SK-N-SH (cell line): ENCODE measurements around the gene RPL21. TPM values are rescaled to one million over a fixed set of nuclear protein-coding genes. Genes with fewer than 3 reads are reported as not detected.

Experiments
- CTCF ChIA-PET: fragments of 300-600, 350-600 bp; formaldehyde crosslinking; extraction: SDS; loops from one replicate; lab custom pipeline; 2021; lab: Yijun Ruan, JAX
- POLR2A ChIA-PET: fragments of 350-600 bp; sonication (Branson Sonifier 250); formaldehyde crosslinking; extraction: SDS; loops from one replicate; lab custom pipeline; 2020; ENCODE audit warnings: antibody characterized with exemption, inconsistent platforms; lab: Yijun Ruan, JAX
- DNase-seq: peaks from one replicate; pipeline ENCODE4 v3.0.0; 2012
- H2AFZ ChIP-seq: fragments of 200-600 bp; sonication (generic); 2 replicates; pipeline ENCODE4 v1.8.1; 2016; ENCODE audit warnings: antibody characterized with exemption, mild to moderate bottlenecking, low read depth
- H3F3A ChIP-seq: fragments of 200-600 bp; sonication (generic); replicated peaks from 2 replicates; pipeline ENCODE3; 2016; ENCODE audit warnings: antibody characterized with exemption, mild to moderate bottlenecking; ENCODE audit not compliant: insufficient read depth
- H3K27ac ChIP-seq, 2 experiments: fragments of 200-500 bp in 1 of 2; fragments of 200-600 bp in 1 of 2; sonication (Bioruptor generic) in 1 of 2; sonication (generic), shearing (Covaris generic) in 1 of 2; 2 replicates each; pipeline versions ENCODE4 v1.5.1 to v1.6.1; 2014 to 2016; ENCODE audit warnings: low read depth in 2 of 2, inconsistent platforms in 1 of 2, low read length in 1 of 2, mild to moderate bottlenecking in 1 of 2, mixed read lengths in 1 of 2
- H3K27me3 ChIP-seq: fragments of 200-600 bp; sonication (generic), shearing (Covaris generic); 2 replicates; pipeline ENCODE4 v1.6.1; 2016; ENCODE audit warnings: mixed run types; ENCODE audit not compliant: insufficient read depth
- H3K36me3 ChIP-seq, 2 experiments: fragments of 200-500 bp in 1 of 2; fragments of 200-600 bp in 1 of 2; sonication (Bioruptor generic) in 1 of 2; sonication (generic) in 1 of 2; replicated peaks in 1 of 2; 2 replicates each; pipeline versions ENCODE3 to v1.5.1; 2014 to 2016; ENCODE audit warnings: low read length in 1 of 2, mild to moderate bottlenecking in 1 of 2; ENCODE audit not compliant: insufficient read depth in 2 of 2, control insufficient read depth in 1 of 2
- H3K4me1 ChIP-seq, 2 experiments: fragments of 200-500 bp in 1 of 2; fragments of 200-600 bp in 1 of 2; sonication (Bioruptor generic) in 1 of 2; sonication (generic), shearing (Covaris generic) in 1 of 2; 2 replicates each; pipeline versions ENCODE4 v1.5.1 to v1.6.1; 2014 to 2016; ENCODE audit warnings: low read depth in 1 of 2, low read length in 1 of 2, mixed run types in 1 of 2; ENCODE audit not compliant: insufficient read depth in 2 of 2, control insufficient read depth in 1 of 2
- H3K4me2 ChIP-seq: fragments of 200-600 bp; sonication (generic), shearing (Covaris generic); 2 replicates; pipeline ENCODE4 v1.6.1; 2017; ENCODE audit warnings: mixed run types
- H3K4me3 ChIP-seq, 2 experiments: fragments of 200-500 bp in 1 of 2; fragments of 200-600 bp in 1 of 2; sonication (Bioruptor generic) in 1 of 2; sonication (generic), shearing (Covaris generic) in 1 of 2; 2 replicates each; pipeline versions ENCODE4 v1.5.1 to v1.8.1; 2014 to 2016; ENCODE audit warnings: low read depth in 2 of 2, inconsistent platforms in 1 of 2, low read length in 1 of 2, mild to moderate bottlenecking in 1 of 2, mixed read lengths in 1 of 2, moderate library complexity in 1 of 2
- H3K79me2 ChIP-seq: fragments of 200-600 bp; sonication (generic); 2 replicates; pipeline ENCODE4 v1.8.1; 2017; ENCODE audit warnings: mild to moderate bottlenecking; ENCODE audit not compliant: insufficient read depth
- H3K9ac ChIP-seq: fragments of 200-600 bp; sonication (generic); 2 replicates; pipeline ENCODE4 v1.6.1; 2017; ENCODE audit warnings: mixed run types
- H3K9me2 ChIP-seq: fragments of 200-600 bp; sonication (generic); 2 replicates; pipeline ENCODE4 v1.6.1; 2017; ENCODE audit warnings: mixed run types
- H3K9me3 ChIP-seq: fragments of 200-600 bp; sonication (generic); 2 replicates; pipeline ENCODE4 v1.6.1; 2017; ENCODE audit warnings: mixed run types, mild to moderate bottlenecking, moderate library complexity
- H4K20me1 ChIP-seq: fragments of 200-600 bp; sonication (generic); 2 replicates; pipeline ENCODE4 v1.6.1; 2017; ENCODE audit warnings: mild to moderate bottlenecking, mixed run types; ENCODE audit not compliant: insufficient read depth
- CTCF ChIP-seq: fragments of 200-600 bp; sonication (generic); IDR thresholded peaks from 2 replicates; pipeline ENCODE4 v1.6.1; 2017; ENCODE audit warnings: antibody characterized with exemption, mild to moderate bottlenecking, moderate library complexity
- FOSL2 ChIP-seq: IDR thresholded peaks from 2 replicates; pipeline ENCODE4 v1.4.0; 2012; ENCODE audit warnings: low read depth, mild to moderate bottlenecking, moderate library complexity, borderline replicate concordance
- FOXM1 ChIP-seq: IDR thresholded peaks from 2 replicates; pipeline ENCODE4 v1.4.0; 2012; ENCODE audit warnings: low read depth, mild to moderate bottlenecking
- GABPA ChIP-seq: IDR thresholded peaks from 2 replicates; pipeline ENCODE4 v1.4.0; 2012; ENCODE audit warnings: low read depth, mild to moderate bottlenecking
- GATA2 ChIP-seq: sonication (generic); formaldehyde crosslinking; IDR thresholded peaks from 2 replicates; pipeline ENCODE4 v1.5.0; 2020; ENCODE audit warnings: mild to moderate bottlenecking, missing genetic modification reagents
- JUND ChIP-seq: IDR thresholded peaks from 2 replicates; pipeline ENCODE4 v1.4.0; 2012
- MAX ChIP-seq: IDR thresholded peaks from 2 replicates; pipeline ENCODE4 v1.4.0; 2012; ENCODE audit warnings: low read depth
- MEF2A ChIP-seq: IDR thresholded peaks from 2 replicates; pipeline ENCODE4 v1.4.0; 2012; ENCODE audit warnings: low read depth, borderline replicate concordance
- MXI1 ChIP-seq: IDR thresholded peaks from 2 replicates; pipeline ENCODE4 v1.6.1; 2012; ENCODE audit warnings: mild to moderate bottlenecking, low read depth, low read length, improper control_type of control experiment
- NFIC ChIP-seq: IDR thresholded peaks from 2 replicates; pipeline ENCODE4 v1.4.0; 2012; ENCODE audit warnings: borderline replicate concordance
- NRF1 ChIP-seq: IDR thresholded peaks from 2 replicates; pipeline ENCODE4 v1.6.1; 2012; ENCODE audit warnings: low read depth, mild to moderate bottlenecking, low read length
- POLR2AphosphoS5 ChIP-seq: IDR thresholded peaks from 2 replicates; pipeline ENCODE4 v1.6.1; 2012; ENCODE audit warnings: low read depth, low read length
- RXRA ChIP-seq: IDR thresholded peaks from 2 replicates; pipeline ENCODE4 v1.4.0; 2012; ENCODE audit warnings: low read depth, mild to moderate bottlenecking, borderline replicate concordance
- SMC3 ChIP-seq: IDR thresholded peaks from 2 replicates; pipeline ENCODE4 v1.6.1; 2012; ENCODE audit warnings: low read depth, low read length, improper control_type of control experiment
- TAF1 ChIP-seq: IDR thresholded peaks from 2 replicates; pipeline ENCODE4 v1.6.1; 2012; ENCODE audit warnings: low read depth, mild to moderate bottlenecking, low read length, moderate library complexity, borderline replicate concordance
- USF1 ChIP-seq: IDR thresholded peaks from 2 replicates; pipeline ENCODE4 v1.4.0; 2012; ENCODE audit warnings: low read depth, borderline replicate concordance
- ZBTB33 ChIP-seq: IDR thresholded peaks from 2 replicates; pipeline ENCODE4 v1.4.0; 2012; ENCODE audit warnings: low read depth, borderline replicate concordance
- WGBS: methylation state at CpG from one replicate; pipeline ENCODE4 v1.1.6; 2017; ENCODE audit warnings: low lambda C conversion rate; 5-methylcytosine and 5-hydroxymethylcytosine counted together
- polyA plus RNA-seq, 3 experiments: library from polyadenylated mRNA; depleted of rRNA; stranded (reverse); fragments of >200 nt; gene quantifications; 2 replicates each; pipeline ENCODE4 v1.2.3, GENCODE V29; 2012
- TF ChIP-seq, protein P1 (sequence below): IDR thresholded peaks from 2 replicates; pipeline ENCODE4; 2012

Gene RPL21
- polyA plus RNA-seq, 1 of the 3 experiments (the other 2 are of a cell fraction), result 1,261 TPM

DNA sequence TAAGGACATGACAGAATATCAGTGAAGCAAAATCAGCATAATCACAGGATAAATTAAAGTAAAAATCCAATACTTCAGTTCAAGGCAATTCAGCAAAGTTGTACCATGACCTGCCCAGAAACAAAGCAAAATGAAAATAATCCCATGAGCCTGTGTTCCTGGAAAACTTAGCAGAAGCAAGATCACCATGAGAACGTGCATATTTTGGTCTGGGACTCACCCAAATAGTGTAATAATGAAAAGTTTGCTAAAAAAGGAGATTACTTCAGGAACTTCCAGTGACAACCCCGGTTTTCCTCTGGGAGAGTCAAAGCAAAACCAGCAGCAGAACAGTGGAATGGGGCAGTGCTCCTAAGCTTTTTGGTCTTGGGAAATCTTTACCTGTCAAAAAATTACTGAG, 14.9 kb upstream of the RPL21 start:
- H3K79me2 ChIP-seq, result no peaks in the 10 kb centered on the region
- no peak overlapping the region for H3K4me3 ChIP-seq
- H3K27me3 ChIP-seq, result no peaks in the 10 kb centered on the region
- H3K9me3 ChIP-seq, result peaks cover 11% of the 10 kb centered on the region; the same call in 1 of the 2 replicates
- H3K27ac ChIP-seq, result no peak overlapping the region
- TF ChIP-seq MEF2A (no peak), SMC3 (no peak), NFIC (no peak), FOSL2 (no peak), FOXM1 (no peak), NRF1 (no peak), MXI1 (no peak), GATA2 (CRISPR knock-in tag) (no peak), RXRA (no peak), JUND (no peak), ZBTB33 (no peak), POLR2AphosphoS5 (no peak), CTCF (no peak), GABPA (no peak), USF1 (no peak), MAX (no peak), TAF1 (no peak)
- TF ChIP-seq, protein P1, sequence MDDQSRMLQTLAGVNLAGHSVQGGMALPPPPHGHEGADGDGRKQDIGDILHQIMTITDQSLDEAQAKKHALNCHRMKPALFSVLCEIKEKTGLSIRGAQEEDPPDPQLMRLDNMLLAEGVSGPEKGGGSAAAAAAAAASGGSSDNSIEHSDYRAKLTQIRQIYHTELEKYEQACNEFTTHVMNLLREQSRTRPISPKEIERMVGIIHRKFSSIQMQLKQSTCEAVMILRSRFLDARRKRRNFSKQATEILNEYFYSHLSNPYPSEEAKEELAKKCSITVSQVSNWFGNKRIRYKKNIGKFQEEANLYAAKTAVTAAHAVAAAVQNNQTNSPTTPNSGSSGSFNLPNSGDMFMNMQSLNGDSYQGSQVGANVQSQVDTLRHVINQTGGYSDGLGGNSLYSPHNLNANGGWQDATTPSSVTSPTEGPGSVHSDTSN, result no peak
- DNase-seq, result no peak
- 56% methylated on average over 2 of the region's 2 CpGs for WGBS
- no peaks in the 10 kb centered on the region for H3K36me3 ChIP-seq
- no peaks in the 10 kb centered on the region for H4K20me1 ChIP-seq
- ChIA-PET POLR2A (no interaction called here), CTCF (no interaction called here)
- no peak overlapping the region for H3K4me2 ChIP-seq
- no peaks in the 10 kb centered on the region for H3K9me2 ChIP-seq
- H3K9ac ChIP-seq, result no peak overlapping the region
- H2AFZ ChIP-seq, result no peak overlapping the region
- no peaks in the 10 kb centered on the region for H3F3A ChIP-seq
- H3K4me1 ChIP-seq, result no peaks in the 10 kb centered on the region
